ENCODE data around the gene GPR141. TPM values are rescaled to one million over a fixed set of nuclear protein-coding genes. Genes with fewer than 3 reads are reported as not detected.

The GPR141 gene
- total RNA-seq, 5 donors from 2014 or later (not counting 1 experiment from before 2014, with no cell fraction given), result 0.25 to 6.3 (median 0.92) TPM

DNA sequence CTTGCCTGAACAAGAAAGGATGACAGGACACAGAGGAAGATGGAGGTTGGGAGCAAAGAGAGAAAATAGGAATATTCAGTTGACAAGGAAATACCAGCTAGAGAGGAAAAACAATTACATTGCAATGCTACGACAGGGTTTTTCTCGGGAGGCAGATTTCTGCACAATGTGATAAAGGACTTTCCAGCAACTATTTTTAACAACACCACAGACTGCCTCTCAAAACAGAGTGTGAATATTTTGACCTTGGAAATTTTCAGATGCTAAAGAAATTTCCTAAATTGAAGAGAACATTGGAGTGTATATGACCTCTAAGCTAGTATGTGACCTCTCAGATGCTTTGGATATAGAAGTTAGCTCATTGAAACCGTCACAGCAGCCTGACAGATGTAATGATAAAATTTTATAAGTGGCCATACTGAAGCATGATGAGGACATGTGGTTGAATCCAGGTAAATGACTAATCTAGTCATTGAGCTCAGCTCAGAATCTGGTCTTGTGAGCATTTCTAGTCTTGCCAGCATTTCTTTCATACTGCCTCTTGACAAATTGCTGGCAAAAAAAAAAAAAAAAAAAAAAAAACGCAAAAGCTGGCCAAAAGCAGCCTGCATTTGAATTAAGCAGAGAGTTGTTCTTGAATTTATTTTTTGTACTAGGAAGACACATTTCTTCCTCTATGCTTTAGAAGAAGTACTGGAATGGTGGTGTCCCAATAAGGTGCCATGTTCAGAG, 24.4 kb downstream of the GPR141 start:
- H3K27me3 Mint-ChIP-seq, result peaks cover 3 to 12% of the 10 kb centered on the region in 2 donors
- no peaks in the 10 kb centered on the region for H3K36me3 Mint-ChIP-seq
- H3K27me3 ChIP-seq (replicated peaks in 1 of 2; ENCODE audit: control insufficient read depth in 2 of 2, extremely low read depth in 1 of 2, insufficient read depth in 2 of 2, low read length in 1 of 2), result no peaks in the 10 kb centered on the region
- ChIA-PET POLR2A (no interaction called here), CTCF (interaction anchor here in 1 of 2 donors (0.7 kb wide), 1 partner anchor 359 kb away, joined by 7 read pairs; no protein-coding TSS in a partner anchor)
- no peak overlapping the region for H3K4me3 Mint-ChIP-seq
- no peaks in the 10 kb centered on the region for H3K9me3 Mint-ChIP-seq
- H3K4me1 ChIP-seq (ENCODE audit: control insufficient read depth in 1 of 2, extremely low read depth in 1 of 2, insufficient read depth in 2 of 2, low read length in 2 of 2), result no peaks in the 10 kb centered on the region
- ATAC-seq (replicated peaks in 1 of 4) (no peak), DNase-seq (no peak)
- H3K36me3 ChIP-seq (ENCODE audit: control insufficient read depth in 2 of 2, extremely low read depth in 1 of 2, insufficient read depth in 1 of 2, low read length in 1 of 2), result no peaks in the 10 kb centered on the region
- no CpG with 5 or more reads among the region's 4 CpGs for WGBS (ENCODE audit: insufficient coverage)
- no peak overlapping the region for H3K4me3 ChIP-seq (ENCODE audit: control insufficient read depth in 1 of 2, extremely low read depth in 1 of 2, low read length in 1 of 2)
- H3K27ac ChIP-seq (ENCODE audit: low read length), result no peak overlapping the region
- H3K4me1 Mint-ChIP-seq, result peaks cover 0 to 2% (median 0%) of the 10 kb centered on the region in 3 donors
- H3K27ac Mint-ChIP-seq, result no peak overlapping the region
- no peaks in the 10 kb centered on the region for H3K9me3 ChIP-seq

DNA sequence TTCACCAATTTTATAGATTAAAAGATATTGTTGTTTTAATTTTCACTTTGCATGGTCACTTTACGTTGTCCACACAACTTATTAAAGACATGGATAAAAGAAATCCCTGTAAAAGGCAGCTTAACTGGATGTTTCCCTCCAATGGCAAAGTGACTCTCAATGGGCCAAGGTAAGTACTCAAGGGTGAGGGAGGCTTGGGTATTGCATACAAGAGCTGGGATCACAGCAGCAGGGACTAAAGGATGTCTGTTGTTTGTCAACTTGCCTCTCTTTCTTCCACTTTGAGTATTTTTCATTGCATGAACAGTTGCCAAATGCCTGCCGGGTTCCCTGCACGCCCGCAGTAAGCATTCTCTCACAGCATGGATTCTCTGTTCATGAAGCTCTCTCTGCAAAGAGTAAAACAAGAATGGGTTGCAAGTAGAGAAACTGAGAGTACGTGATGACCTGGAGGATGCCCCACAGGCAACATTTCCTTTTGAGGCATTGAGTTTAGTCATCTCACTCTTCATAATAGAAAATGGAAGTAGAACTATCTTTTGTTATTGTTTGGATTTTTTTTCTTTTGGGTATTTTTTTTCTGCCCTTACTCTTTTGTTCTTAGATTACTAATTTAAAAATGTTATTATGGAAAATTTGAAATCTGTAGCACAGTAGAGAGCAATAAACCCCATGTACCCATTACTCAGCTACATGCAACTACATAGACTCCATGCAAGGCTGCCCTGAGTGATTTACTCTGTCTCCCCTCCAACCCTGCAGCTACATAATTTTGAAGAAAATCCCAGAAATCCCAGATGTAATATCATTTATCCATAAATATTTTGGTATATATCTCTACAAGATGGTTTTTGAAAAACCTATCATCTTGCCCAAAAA, 26.3 kb downstream of the GPR141 start:
- H3K27me3 ChIP-seq (replicated peaks in 1 of 2; ENCODE audit: control insufficient read depth in 2 of 2, extremely low read depth in 1 of 2, insufficient read depth in 2 of 2, low read length in 1 of 2), result no peaks in the 10 kb centered on the region
- Mint-ChIP-seq H3K27me3 (peaks cover 2 to 12% of the 10 kb centered on the region in 2 donors), H3K4me1 (no peaks in the 10 kb centered on the region), H3K36me3 (no peaks in the 10 kb centered on the region), H3K9me3 (no peaks in the 10 kb centered on the region), H3K27ac (no peak overlapping the region), H3K4me3 (no peak overlapping the region)
- WGBS (ENCODE audit: insufficient coverage), result no CpG with 5 or more reads among the region's 5 CpGs
- no peak for DNase-seq
- H3K36me3 ChIP-seq (ENCODE audit: control insufficient read depth in 2 of 2, extremely low read depth in 1 of 2, insufficient read depth in 1 of 2, low read length in 1 of 2), result no peaks in the 10 kb centered on the region
- no peak overlapping the region for H3K4me3 ChIP-seq (ENCODE audit: control insufficient read depth in 1 of 2, extremely low read depth in 1 of 2, low read length in 1 of 2)
- ChIA-PET CTCF (no interaction called here), POLR2A (no interaction called here)
- H3K4me1 ChIP-seq (ENCODE audit: control insufficient read depth in 1 of 2, extremely low read depth in 1 of 2, insufficient read depth in 2 of 2, low read length in 2 of 2), result peaks cover 0 to 2% of the 10 kb centered on the region in 2 experiments
- no peak for ATAC-seq (replicated peaks in 1 of 4)
- no peak overlapping the region for H3K27ac ChIP-seq (ENCODE audit: low read length)
- no peaks in the 10 kb centered on the region for H3K9me3 ChIP-seq

DNA sequence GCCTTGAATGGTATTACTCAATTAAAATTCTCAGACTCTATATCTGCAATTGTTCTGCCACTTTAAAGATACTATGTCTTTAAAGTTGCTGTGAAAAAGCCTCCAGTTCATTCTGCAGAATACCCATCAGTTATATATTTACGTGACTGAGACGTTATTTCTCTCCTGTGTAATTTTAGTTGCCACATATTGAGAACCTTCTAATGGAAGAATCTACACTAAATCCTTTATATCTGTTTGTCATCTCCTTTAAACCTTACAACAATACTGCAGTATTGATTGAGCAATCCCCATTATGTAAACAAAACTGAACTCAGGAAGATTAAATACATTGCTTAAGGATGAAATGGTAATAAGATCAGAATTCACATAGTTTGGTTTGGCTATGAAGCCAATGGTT, 30.0 kb downstream of the GPR141 start:
- Histone ChIP-seq H3K4me3 (ENCODE audit: control insufficient read depth in 1 of 2, extremely low read depth in 1 of 2, low read length in 1 of 2) (no peak overlapping the region), H3K4me1 (ENCODE audit: control insufficient read depth in 1 of 2, extremely low read depth in 1 of 2, insufficient read depth in 2 of 2, low read length in 2 of 2) (peaks cover 0 to 2% of the 10 kb centered on the region in 2 experiments), H3K9me3 (no peaks in the 10 kb centered on the region), H3K36me3 (ENCODE audit: control insufficient read depth in 2 of 2, extremely low read depth in 1 of 2, insufficient read depth in 1 of 2, low read length in 1 of 2) (no peaks in the 10 kb centered on the region), H3K27me3 (replicated peaks in 1 of 2; ENCODE audit: control insufficient read depth in 2 of 2, extremely low read depth in 1 of 2, insufficient read depth in 2 of 2, low read length in 1 of 2) (no peaks in the 10 kb centered on the region), H3K27ac (ENCODE audit: low read length) (no peak overlapping the region)
- ChIA-PET CTCF (no interaction called here), POLR2A (no interaction called here)
- no peak for ATAC-seq (replicated peaks in 1 of 4)
- H3K4me3 Mint-ChIP-seq, result no peak overlapping the region
- no peak overlapping the region for H3K27ac Mint-ChIP-seq
- no CpG with 5 or more reads among the region's 2 CpGs for WGBS (ENCODE audit: insufficient coverage)
- no peak for DNase-seq
- no peaks in the 10 kb centered on the region for H3K36me3 Mint-ChIP-seq
- H3K27me3 Mint-ChIP-seq, result peaks cover 0 to 5% of the 10 kb centered on the region in 2 donors
- H3K9me3 Mint-ChIP-seq, result no peaks in the 10 kb centered on the region
- peaks cover 0 to 2% (median 0%) of the 10 kb centered on the region in 3 donors for H3K4me1 Mint-ChIP-seq

DNA sequence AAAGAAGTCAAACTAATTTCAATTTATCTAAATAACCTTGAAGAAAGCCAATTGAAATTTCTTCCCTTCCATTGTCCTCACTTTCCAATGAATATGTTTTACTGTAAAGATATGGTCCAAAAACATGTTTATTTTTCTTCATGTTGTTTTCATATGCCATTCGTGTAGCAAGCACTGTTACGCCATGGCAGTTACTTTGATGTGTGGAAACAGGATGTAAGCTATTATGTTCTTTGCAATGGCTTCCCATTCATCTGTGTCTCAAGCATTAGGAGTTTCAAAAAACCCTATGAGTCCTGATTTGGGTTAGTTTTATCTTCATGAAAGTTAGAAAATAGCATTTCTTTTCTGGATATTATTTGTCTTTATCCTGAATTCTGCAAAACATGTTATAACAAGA, 31.0 kb downstream of the GPR141 start:
- Mint-ChIP-seq H3K4me3 (no peak overlapping the region), H3K27me3 (peaks cover 0 to 5% of the 10 kb centered on the region in 2 donors), H3K9me3 (no peaks in the 10 kb centered on the region), H3K4me1 (peaks cover 0 to 2% (median 0%) of the 10 kb centered on the region in 3 donors), H3K27ac (no peak overlapping the region), H3K36me3 (no peaks in the 10 kb centered on the region)
- ChIA-PET POLR2A (no interaction called here), CTCF (no interaction called here)
- H3K4me3 ChIP-seq (ENCODE audit: control insufficient read depth in 1 of 2, extremely low read depth in 1 of 2, low read length in 1 of 2), result no peak overlapping the region
- H3K9me3 ChIP-seq, result no peaks in the 10 kb centered on the region
- no peak overlapping the region for H3K27ac ChIP-seq (ENCODE audit: low read length)
- peaks cover 0 to 2% of the 10 kb centered on the region in 2 experiments for H3K4me1 ChIP-seq (ENCODE audit: control insufficient read depth in 1 of 2, extremely low read depth in 1 of 2, insufficient read depth in 2 of 2, low read length in 2 of 2)
- no peaks in the 10 kb centered on the region for H3K36me3 ChIP-seq (ENCODE audit: control insufficient read depth in 2 of 2, extremely low read depth in 1 of 2, insufficient read depth in 1 of 2, low read length in 1 of 2)
- no peaks in the 10 kb centered on the region for H3K27me3 ChIP-seq (replicated peaks in 1 of 2; ENCODE audit: control insufficient read depth in 2 of 2, extremely low read depth in 1 of 2, insufficient read depth in 2 of 2, low read length in 1 of 2)
- no CpG with 5 or more reads among the region's 2 CpGs for WGBS (ENCODE audit: insufficient coverage)
- no peak for DNase-seq
- no peak for ATAC-seq (replicated peaks in 1 of 4)

DNA sequence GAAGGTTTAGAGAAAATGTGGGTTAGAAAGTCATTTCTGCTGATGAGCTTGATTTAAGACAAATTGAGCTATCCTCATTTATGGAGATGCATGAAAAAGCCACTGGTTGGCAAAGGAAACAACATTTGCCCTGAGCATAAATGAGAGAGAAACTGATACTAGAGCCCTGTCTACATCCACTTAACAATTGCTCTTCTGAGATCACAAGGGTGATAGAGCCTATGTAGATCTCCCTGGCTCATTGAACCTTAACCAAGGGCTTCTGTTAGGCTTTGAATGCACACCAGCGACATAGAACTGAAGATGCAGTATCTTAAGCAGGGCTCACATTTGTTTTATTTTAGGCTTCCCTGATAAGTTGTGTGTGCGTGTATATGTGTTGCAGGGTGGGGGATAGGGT, 35.0 kb downstream of the GPR141 start:
- no peak overlapping the region for H3K4me3 Mint-ChIP-seq
- peaks cover 0 to 2% (median 0%) of the 10 kb centered on the region in 3 donors for H3K4me1 Mint-ChIP-seq
- no peak for DNase-seq
- no peaks in the 10 kb centered on the region for H3K27me3 ChIP-seq (replicated peaks in 1 of 2; ENCODE audit: control insufficient read depth in 2 of 2, extremely low read depth in 1 of 2, insufficient read depth in 2 of 2, low read length in 1 of 2)
- H3K27ac ChIP-seq (ENCODE audit: low read length), result no peak overlapping the region
- H3K4me3 ChIP-seq (ENCODE audit: control insufficient read depth in 1 of 2, extremely low read depth in 1 of 2, low read length in 1 of 2), result no peak overlapping the region
- no peaks in the 10 kb centered on the region for H3K9me3 ChIP-seq
- H3K27me3 Mint-ChIP-seq, result no peaks in the 10 kb centered on the region
- H3K4me1 ChIP-seq (ENCODE audit: control insufficient read depth in 1 of 2, extremely low read depth in 1 of 2, insufficient read depth in 2 of 2, low read length in 2 of 2), result peaks cover 0 to 2% of the 10 kb centered on the region in 2 experiments
- ChIA-PET CTCF (interaction anchor here (0.7 kb wide), 2 partner anchors 10 to 109 kb away, joined by 3 to 4 read pairs; no protein-coding TSS in a partner anchor), POLR2A (no interaction called here)
- WGBS (ENCODE audit: insufficient coverage), result 73% methylated on average over 2 of the region's 2 CpGs
- no peak for ATAC-seq (replicated peaks in 1 of 4)
- no peaks in the 10 kb centered on the region for H3K36me3 Mint-ChIP-seq
- no peaks in the 10 kb centered on the region for H3K36me3 ChIP-seq (ENCODE audit: control insufficient read depth in 2 of 2, extremely low read depth in 1 of 2, insufficient read depth in 1 of 2, low read length in 1 of 2)
- H3K9me3 Mint-ChIP-seq, result no peaks in the 10 kb centered on the region
- H3K27ac Mint-ChIP-seq, result no peak overlapping the region

DNA sequence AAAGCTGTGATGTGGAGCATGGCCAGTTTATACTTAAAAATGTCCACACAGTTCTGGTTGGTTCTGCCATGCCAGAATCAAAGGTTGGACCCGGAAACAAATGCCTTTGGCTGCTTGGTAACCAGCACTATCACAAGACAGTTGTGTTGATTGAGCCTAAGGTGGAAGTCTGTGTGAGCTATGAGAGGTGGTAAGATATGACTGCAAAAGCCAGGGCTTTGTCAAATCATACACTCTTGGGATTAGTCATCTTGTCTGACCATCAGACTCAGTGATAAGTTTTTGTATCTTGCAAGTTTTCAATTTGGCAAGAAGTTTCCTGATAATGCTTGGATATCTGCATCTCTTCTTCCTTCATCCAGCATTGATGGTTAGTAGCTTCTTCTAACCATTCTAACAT, 35.5 kb downstream of the GPR141 start:
- no peak for DNase-seq
- H3K36me3 ChIP-seq (ENCODE audit: control insufficient read depth in 2 of 2, extremely low read depth in 1 of 2, insufficient read depth in 1 of 2, low read length in 1 of 2), result no peaks in the 10 kb centered on the region
- no peak overlapping the region for H3K27ac ChIP-seq (ENCODE audit: low read length)
- H3K9me3 ChIP-seq, result no peaks in the 10 kb centered on the region
- ATAC-seq (replicated peaks in 1 of 4), result no peak
- Mint-ChIP-seq H3K27ac (no peak overlapping the region), H3K36me3 (no peaks in the 10 kb centered on the region), H3K4me3 (no peak overlapping the region), H3K27me3 (no peaks in the 10 kb centered on the region), H3K9me3 (no peaks in the 10 kb centered on the region), H3K4me1 (peaks cover 0 to 2% (median 0%) of the 10 kb centered on the region in 3 donors)
- peaks cover 0 to 2% of the 10 kb centered on the region in 2 experiments for H3K4me1 ChIP-seq (ENCODE audit: control insufficient read depth in 1 of 2, extremely low read depth in 1 of 2, insufficient read depth in 2 of 2, low read length in 2 of 2)
- CTCF ChIA-PET, result no interaction called here
- POLR2A ChIA-PET, result no interaction called here
- no peaks in the 10 kb centered on the region for H3K27me3 ChIP-seq (replicated peaks in 1 of 2; ENCODE audit: control insufficient read depth in 2 of 2, extremely low read depth in 1 of 2, insufficient read depth in 2 of 2, low read length in 1 of 2)
- H3K4me3 ChIP-seq (ENCODE audit: control insufficient read depth in 1 of 2, extremely low read depth in 1 of 2, low read length in 1 of 2), result no peak overlapping the region
- 100% methylated on average over 1 of the region's 1 CpG for WGBS (ENCODE audit: insufficient coverage)

All from T-cell (primary cell).